Neural cell (in vitro differentiated cells): ENCODE data around the gene ACVR1. TPM values are rescaled to one million over a fixed set of nuclear protein-coding genes. Genes with fewer than 3 reads are reported as not detected.

Experiments used
- H2AFZ ChIP-seq: fragments of 200-600, 300-800 bp; sonication (generic), shearing (Covaris generic); 2 replicates; pipeline ENCODE4 v1.6.0; 2014; ENCODE audit warnings: low read depth, mild to moderate bottlenecking, antibody characterized with exemption, low read length, moderate library complexity
- H3F3A ChIP-seq: fragments of 200-600 bp; shearing (Covaris generic); 2 replicates; pipeline ENCODE4 v1.6.1; 2016; ENCODE audit warnings: mild to moderate bottlenecking, moderate library complexity, mixed read lengths, antibody characterized with exemption, low read length; ENCODE audit not compliant: insufficient read depth, poor library complexity, severe bottlenecking
- H3K27ac ChIP-seq: fragments of 200-600, 300-800 bp; sonication (generic), shearing (Covaris generic); 2 replicates; pipeline ENCODE4 v1.5.1; 2014; ENCODE audit warnings: mild to moderate bottlenecking, low read length, moderate library complexity
- H3K27me3 ChIP-seq: fragments of 300-800, 200-600 bp; sonication (generic), shearing (Covaris generic); 2 replicates; pipeline ENCODE4 v1.6.0; 2014; ENCODE audit warnings: mild to moderate bottlenecking, low read depth, low read length, moderate library complexity; ENCODE audit not compliant: insufficient read depth
- H3K36me3 ChIP-seq: fragments of 300-800, 200-600 bp; sonication (generic), shearing (Covaris generic); 2 replicates; pipeline ENCODE4 v1.5.1; 2014; ENCODE audit warnings: mild to moderate bottlenecking, antibody characterized with exemption, low read length, moderate library complexity; ENCODE audit not compliant: insufficient read depth
- H3K4me2 ChIP-seq: fragments of 300-800, 200-600 bp; sonication (generic), shearing (Covaris generic); 2 replicates; pipeline ENCODE4 v1.6.0; 2014; ENCODE audit warnings: mild to moderate bottlenecking, low read length
- H3K4me3 ChIP-seq: fragments of 300-800, 200-600 bp; sonication (generic), shearing (Covaris generic); 2 replicates; pipeline ENCODE4 v1.5.1; 2014; ENCODE audit warnings: mild to moderate bottlenecking, low read length, moderate library complexity
- H3K79me2 ChIP-seq: fragments of 200-600 bp; shearing (Covaris generic); replicated peaks from 2 replicates; pipeline ENCODE4 v1.6.0; 2014; ENCODE audit warnings: mild to moderate bottlenecking, low read length, moderate library complexity; ENCODE audit not compliant: insufficient read depth
- H3K9ac ChIP-seq: fragments of 300-800, 200-600 bp; sonication (generic), shearing (Covaris generic); 2 replicates; pipeline ENCODE4 v1.6.1; 2016; ENCODE audit warnings: mild to moderate bottlenecking, low read length, mixed read lengths
- H3K9me2 ChIP-seq: fragments of 200-600 bp; shearing (Covaris generic); 2 replicates; pipeline ENCODE4 v1.6.1; 2016; ENCODE audit warnings: mild to moderate bottlenecking, low read length, mixed read lengths; ENCODE audit not compliant: insufficient read depth
- H3K9me3 ChIP-seq: fragments of 200-600, 300-800 bp; sonication (generic), shearing (Covaris generic); 2 replicates; pipeline ENCODE4 v1.6.1; 2016; ENCODE audit warnings: mild to moderate bottlenecking, mixed run types, low read length, moderate library complexity, mixed read lengths
- H4K20me1 ChIP-seq: fragments of 200-600 bp; shearing (Covaris generic); 2 replicates; pipeline ENCODE4 v1.6.1; 2016; ENCODE audit warnings: mild to moderate bottlenecking, mixed run types; ENCODE audit not compliant: insufficient read depth
- EP300 ChIP-seq: fragments of 450-650 bp; conservative IDR thresholded peaks from 2 replicates; pipeline ENCODE4 v1.6.1; 2014; ENCODE audit warnings: antibody characterized with exemption, mild to moderate bottlenecking, moderate library complexity; ENCODE audit not compliant: poor library complexity, severe bottlenecking
- EZH2 ChIP-seq: fragments of 200-600, 300-800 bp; shearing (Covaris generic), sonication (generic); IDR thresholded peaks from 2 replicates; pipeline ENCODE4 v1.6.1; 2014; ENCODE audit warnings: antibody characterized with exemption, low read length, borderline replicate concordance, mild to moderate bottlenecking; ENCODE audit not compliant: insufficient read depth, poor library complexity, severe bottlenecking
- MXI1 ChIP-seq: fragments of 450-650 bp; conservative IDR thresholded peaks from 2 replicates; pipeline ENCODE4 v1.6.1; 2014; ENCODE audit warnings: antibody characterized with exemption, mild to moderate bottlenecking; ENCODE audit not compliant: poor library complexity, severe bottlenecking
- POLR2AphosphoS5 ChIP-seq: IDR thresholded peaks from 2 replicates; pipeline ENCODE4 v1.6.1; 2012
- RAD21 ChIP-seq: fragments of 450-650 bp; conservative IDR thresholded peaks from 2 replicates; pipeline ENCODE4 v1.6.1; 2014; ENCODE audit warnings: antibody characterized with exemption, mild to moderate bottlenecking, moderate library complexity
- SMC3 ChIP-seq: fragments of 450-650 bp; conservative IDR thresholded peaks from 2 replicates; pipeline ENCODE4 v1.6.1; 2014; ENCODE audit warnings: antibody characterized with exemption, mild to moderate bottlenecking, moderate library complexity; ENCODE audit not compliant: poor library complexity
- TAF1 ChIP-seq: IDR thresholded peaks from 2 replicates; pipeline ENCODE4 v1.6.1; 2012; ENCODE audit warnings: low read depth
- polyA plus RNA-seq: library from polyadenylated mRNA; depleted of rRNA; stranded (reverse); fragments of >200 nt; gene quantifications from 2 replicates; pipeline ENCODE4 v1.2.3, GENCODE V29; 2014
- TF ChIP-seq, protein P1 (sequence below): fragments of 450-650 bp; IDR thresholded peaks from 2 replicates; pipeline ENCODE4 v1.5.1; 2014; ENCODE audit warnings: antibody characterized with exemption, mild to moderate bottlenecking, moderate library complexity; ENCODE audit not compliant: poor library complexity, severe bottlenecking
- TF ChIP-seq, protein P2 (sequence below): IDR thresholded peaks from 2 replicates; pipeline ENCODE4 v1.6.1; 2012; ENCODE audit warnings: borderline replicate concordance

The ACVR1 gene
- polyA plus RNA-seq, 1 donor from 2014 or later, result 4.0 TPM

DNA sequence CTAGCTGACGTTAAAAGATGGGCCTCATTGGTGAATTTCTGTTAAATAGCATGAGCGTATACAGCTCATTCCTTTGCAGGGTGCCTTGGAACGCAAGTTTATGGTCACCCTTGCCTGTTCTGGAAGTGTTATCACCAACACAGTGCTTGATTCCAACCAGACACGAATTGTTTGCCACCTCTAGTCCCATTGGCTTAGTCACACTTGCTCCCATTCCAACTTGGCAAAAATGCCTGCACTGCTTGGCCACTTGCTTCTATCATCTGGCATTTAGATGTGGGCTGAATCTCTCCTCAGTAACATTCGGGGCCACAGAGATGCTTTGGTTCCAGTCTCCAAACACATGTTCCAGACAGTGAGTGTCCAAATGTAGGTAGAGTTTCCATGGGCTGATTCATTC lies 27.5 kb upstream of the ACVR1 start:
- H3K4me2 ChIP-seq, result no peak overlapping the region
- no peak overlapping the region for H3K27ac ChIP-seq
- no peak overlapping the region for H3K4me3 ChIP-seq
- no peak overlapping the region for H2AFZ ChIP-seq
- H4K20me1 ChIP-seq, result no peaks in the 10 kb centered on the region
- H3K79me2 ChIP-seq, result no peaks in the 10 kb centered on the region
- no peaks in the 10 kb centered on the region for H3F3A ChIP-seq
- no peak overlapping the region for H3K9ac ChIP-seq
- H3K9me2 ChIP-seq, result no peaks in the 10 kb centered on the region
- no peaks in the 10 kb centered on the region for H3K36me3 ChIP-seq
- H3K27me3 ChIP-seq, result no peaks in the 10 kb centered on the region
- TF ChIP-seq TAF1 (no peak), POLR2AphosphoS5 (no peak), EP300 (no peak), MXI1 (no peak), EZH2 (no peak), RAD21 (no peak), SMC3 (no peak)
- TF ChIP-seq, protein P1, sequence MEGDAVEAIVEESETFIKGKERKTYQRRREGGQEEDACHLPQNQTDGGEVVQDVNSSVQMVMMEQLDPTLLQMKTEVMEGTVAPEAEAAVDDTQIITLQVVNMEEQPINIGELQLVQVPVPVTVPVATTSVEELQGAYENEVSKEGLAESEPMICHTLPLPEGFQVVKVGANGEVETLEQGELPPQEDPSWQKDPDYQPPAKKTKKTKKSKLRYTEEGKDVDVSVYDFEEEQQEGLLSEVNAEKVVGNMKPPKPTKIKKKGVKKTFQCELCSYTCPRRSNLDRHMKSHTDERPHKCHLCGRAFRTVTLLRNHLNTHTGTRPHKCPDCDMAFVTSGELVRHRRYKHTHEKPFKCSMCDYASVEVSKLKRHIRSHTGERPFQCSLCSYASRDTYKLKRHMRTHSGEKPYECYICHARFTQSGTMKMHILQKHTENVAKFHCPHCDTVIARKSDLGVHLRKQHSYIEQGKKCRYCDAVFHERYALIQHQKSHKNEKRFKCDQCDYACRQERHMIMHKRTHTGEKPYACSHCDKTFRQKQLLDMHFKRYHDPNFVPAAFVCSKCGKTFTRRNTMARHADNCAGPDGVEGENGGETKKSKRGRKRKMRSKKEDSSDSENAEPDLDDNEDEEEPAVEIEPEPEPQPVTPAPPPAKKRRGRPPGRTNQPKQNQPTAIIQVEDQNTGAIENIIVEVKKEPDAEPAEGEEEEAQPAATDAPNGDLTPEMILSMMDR, result no peak
- TF ChIP-seq, protein P2, sequence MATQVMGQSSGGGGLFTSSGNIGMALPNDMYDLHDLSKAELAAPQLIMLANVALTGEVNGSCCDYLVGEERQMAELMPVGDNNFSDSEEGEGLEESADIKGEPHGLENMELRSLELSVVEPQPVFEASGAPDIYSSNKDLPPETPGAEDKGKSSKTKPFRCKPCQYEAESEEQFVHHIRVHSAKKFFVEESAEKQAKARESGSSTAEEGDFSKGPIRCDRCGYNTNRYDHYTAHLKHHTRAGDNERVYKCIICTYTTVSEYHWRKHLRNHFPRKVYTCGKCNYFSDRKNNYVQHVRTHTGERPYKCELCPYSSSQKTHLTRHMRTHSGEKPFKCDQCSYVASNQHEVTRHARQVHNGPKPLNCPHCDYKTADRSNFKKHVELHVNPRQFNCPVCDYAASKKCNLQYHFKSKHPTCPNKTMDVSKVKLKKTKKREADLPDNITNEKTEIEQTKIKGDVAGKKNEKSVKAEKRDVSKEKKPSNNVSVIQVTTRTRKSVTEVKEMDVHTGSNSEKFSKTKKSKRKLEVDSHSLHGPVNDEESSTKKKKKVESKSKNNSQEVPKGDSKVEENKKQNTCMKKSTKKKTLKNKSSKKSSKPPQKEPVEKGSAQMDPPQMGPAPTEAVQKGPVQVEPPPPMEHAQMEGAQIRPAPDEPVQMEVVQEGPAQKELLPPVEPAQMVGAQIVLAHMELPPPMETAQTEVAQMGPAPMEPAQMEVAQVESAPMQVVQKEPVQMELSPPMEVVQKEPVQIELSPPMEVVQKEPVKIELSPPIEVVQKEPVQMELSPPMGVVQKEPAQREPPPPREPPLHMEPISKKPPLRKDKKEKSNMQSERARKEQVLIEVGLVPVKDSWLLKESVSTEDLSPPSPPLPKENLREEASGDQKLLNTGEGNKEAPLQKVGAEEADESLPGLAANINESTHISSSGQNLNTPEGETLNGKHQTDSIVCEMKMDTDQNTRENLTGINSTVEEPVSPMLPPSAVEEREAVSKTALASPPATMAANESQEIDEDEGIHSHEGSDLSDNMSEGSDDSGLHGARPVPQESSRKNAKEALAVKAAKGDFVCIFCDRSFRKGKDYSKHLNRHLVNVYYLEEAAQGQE, result no peak
- no peaks in the 10 kb centered on the region for H3K9me3 ChIP-seq

DNA sequence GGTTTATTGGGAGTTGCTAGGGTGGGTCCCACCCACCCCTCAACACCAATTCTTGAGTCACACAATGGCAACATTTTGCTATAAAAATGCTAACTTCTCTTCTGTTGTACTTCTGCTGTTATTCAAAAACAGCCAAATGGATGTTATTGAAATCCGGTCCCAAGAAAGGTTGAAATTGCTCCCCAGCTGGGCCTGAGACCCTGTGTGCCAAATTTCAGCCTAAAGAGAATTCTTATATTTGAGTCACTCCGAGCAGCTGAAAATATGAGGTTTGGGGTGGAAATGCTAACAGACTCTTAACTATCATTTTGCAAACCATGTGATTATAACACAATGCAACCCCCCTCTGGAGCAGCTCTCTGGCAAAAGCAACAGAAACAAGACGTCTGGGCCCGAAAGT lies 27.0 kb upstream of the ACVR1 start:
- H3F3A ChIP-seq, result no peaks in the 10 kb centered on the region
- H2AFZ ChIP-seq, result no peak overlapping the region
- no peaks in the 10 kb centered on the region for H4K20me1 ChIP-seq
- H3K27ac ChIP-seq, result no peak overlapping the region
- H3K79me2 ChIP-seq, result no peaks in the 10 kb centered on the region
- no peak overlapping the region for H3K4me2 ChIP-seq
- H3K27me3 ChIP-seq, result no peaks in the 10 kb centered on the region
- no peak overlapping the region for H3K9ac ChIP-seq
- H3K9me3 ChIP-seq, result no peaks in the 10 kb centered on the region
- no peak overlapping the region for H3K4me3 ChIP-seq
- TF ChIP-seq, protein P1, result no peak
- no peak for TF ChIP-seq EP300
- TF ChIP-seq RAD21, result no peak
- TF ChIP-seq EZH2, result no peak
- TF ChIP-seq, protein P2, result no peak
- no peak for TF ChIP-seq POLR2AphosphoS5
- TF ChIP-seq SMC3, result no peak
- no peak for TF ChIP-seq TAF1
- no peak for TF ChIP-seq MXI1
- no peaks in the 10 kb centered on the region for H3K9me2 ChIP-seq
- H3K36me3 ChIP-seq, result no peaks in the 10 kb centered on the region
